GM18909 (cell line): ENCODE measurements around the gene ITFG1.
A peak's percentile ranks its signal among the peaks of the same experiment; 100 is the strongest.
"Not testable (repeated sequence)": the region's sequence is repeated elsewhere in the genome, so short reads cannot be mapped to it uniquely, and the experiment has no call there.

Experiments used
- ATAC-seq: cut with Tn5 transposase; IDR thresholded peaks from one replicate; pipeline ENCODE4 v1.9.1; 2021; ENCODE audit warnings: mild to moderate bottlenecking; ENCODE audit not compliant: unreplicated experiment, poor library complexity

Gene ITFG1

GRCh38 chr16:47475786-47476185, 14.9 kb upstream of the ITFG1 start:
- no peak for ATAC-seq

GRCh38 chr16:47473792-47474191, 12.9 kb upstream of the ITFG1 start:
- ATAC-seq, result no peak

GRCh38 chr16:47473004-47473403, 12.1 kb upstream of the ITFG1 start:
- not testable (repeated sequence) for ATAC-seq

DNA sequence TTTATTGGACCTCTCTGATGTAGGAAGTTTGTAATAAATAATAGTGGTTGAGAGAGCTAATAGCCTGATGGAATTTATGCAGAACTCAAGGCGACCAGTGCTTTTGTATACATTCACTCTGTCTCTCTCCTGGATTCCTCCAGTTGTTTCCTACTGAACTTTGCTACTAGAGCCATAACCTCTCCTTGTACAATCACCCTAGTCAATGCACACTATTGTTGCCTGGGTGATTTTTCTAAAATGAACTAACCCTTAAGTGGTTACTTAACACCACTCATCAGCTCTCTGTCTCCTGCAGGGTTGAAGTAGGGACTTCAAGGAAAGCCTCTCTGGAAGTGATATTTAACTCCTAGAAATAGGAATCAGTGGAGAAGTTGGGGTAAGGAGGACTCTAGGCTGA, 9.9 kb upstream of the ITFG1 start:
- ATAC-seq, result no peak

- ATAC-seq, result no peak
Observed at GRCh38 chr16:47470211-47470610, 9.3 kb upstream of the ITFG1 start.

- ATAC-seq, result no peak
Observed at GRCh38 chr16:47469227-47469626, 8.4 kb upstream of the ITFG1 start.

DNA sequence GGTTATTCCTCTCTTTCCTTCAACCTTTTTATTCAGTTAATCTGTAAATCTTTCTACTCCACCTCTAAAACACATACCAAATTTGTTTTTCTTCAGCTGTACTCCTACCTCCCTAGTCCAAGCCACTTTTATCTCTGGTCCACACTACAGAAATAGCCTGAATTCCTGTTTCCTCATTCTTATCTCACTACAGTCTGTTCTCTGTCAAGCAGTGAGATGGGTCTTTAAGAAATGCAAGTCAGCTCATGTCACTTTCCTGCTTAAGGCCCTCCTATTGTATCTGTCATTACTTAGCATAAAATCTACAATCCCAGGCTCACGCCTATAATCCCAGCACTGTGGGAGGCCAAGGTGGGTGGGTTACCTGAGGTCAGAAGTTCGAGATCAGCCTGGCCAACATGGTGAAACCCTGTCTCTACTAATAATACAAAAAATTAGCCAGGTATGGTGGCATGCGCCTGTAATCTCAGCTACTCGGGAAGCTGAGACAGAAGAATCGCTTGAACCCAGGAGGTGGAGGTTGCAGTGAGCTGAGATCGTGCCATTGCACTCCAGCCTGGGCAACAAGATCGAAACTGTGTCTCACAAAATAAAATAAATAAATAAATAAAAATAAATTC, 7.3 kb upstream of the ITFG1 start:
- not testable (repeated sequence) for ATAC-seq

- ATAC-seq, result no peak
Observed at GRCh38 chr16:47467501-47467900, 6.6 kb upstream of the ITFG1 start.

DNA sequence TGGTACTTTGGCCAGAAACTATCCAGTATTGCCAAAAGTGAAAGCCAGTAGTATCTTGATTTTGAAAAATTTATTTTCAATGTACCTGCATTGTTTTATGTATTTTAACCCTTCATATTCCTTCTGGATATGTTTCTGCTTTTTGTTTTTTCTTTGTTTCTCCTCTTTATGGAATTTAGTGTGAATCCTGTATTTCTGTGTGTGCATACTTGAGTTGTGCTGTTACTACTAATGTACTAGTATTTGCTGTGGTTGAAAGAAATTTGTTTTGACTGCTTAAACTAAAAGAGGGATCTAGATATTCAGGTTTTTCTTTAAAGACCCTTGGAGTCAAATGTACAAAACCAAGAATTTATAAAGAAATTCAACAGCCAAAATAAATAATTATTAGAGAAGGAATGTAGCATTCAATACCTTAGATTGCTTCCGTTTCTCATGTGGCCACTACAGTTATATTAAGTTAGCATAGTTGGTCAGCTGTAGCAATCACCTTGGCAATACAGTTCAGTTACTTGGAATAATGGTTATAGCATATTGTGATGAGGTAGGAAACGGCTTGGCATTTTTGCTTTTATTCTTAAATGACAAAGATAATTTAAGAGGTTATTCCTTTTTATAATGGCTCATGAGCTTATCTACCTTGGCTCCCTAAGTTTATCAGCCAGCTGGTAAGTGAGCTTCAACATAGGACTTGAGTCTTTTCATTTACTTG, 5.2 kb upstream of the ITFG1 start:
- no peak for ATAC-seq

GRCh38 chr16:47463771-47464624, 3.1 kb upstream of the ITFG1 start:
- ATAC-seq, result no peak

DNA sequence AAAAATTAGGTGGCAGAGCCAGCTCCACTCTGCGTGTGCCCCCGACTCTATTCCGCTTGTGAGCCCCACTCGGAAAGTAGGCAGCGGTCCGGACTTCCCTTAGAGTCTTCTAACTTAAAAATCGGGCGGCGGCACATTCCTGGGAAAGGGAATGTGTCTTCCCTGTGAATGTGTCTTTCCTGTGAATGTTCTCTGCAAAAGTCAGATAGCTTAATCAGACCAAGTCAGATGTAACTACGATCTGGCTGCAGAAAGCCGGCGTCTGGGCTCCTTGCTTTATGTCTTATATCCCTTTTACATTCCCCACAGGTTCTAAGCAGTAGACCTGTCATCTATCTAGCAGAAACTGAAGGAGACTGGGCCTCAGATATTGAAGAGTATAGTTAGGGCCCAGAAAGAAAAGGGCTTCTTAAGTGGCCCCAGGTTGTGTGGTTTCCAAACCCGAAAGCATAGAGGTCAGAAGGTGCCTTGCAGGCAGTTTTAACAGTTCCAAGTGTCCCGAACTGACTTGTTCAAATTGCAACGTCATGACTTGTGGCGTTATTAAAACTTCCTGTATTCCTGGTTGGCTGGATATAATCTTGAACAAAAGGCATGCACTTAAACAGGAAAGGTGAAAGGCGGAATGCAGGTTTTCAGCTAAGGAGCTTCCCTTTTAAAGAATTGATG, 869 bp upstream of the ITFG1 start:
- peak; percentile 36 for ATAC-seq

DNA sequence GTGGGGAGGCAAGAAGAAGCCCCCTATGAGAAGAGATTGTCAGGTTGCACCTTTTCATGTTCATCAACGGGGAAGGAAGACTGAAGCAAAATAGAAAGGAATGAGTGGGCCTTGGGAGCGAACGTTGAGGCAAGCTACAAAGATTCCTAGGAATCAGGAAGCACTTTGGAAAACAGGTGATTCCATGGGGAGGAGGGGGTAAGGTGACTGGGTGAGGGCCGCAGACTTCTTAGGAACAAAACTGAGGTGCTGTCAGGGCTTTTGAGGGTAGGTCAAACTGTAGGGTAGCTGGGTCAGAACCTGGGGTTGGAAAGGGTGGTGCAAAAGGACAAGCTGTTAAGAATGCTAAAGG, 528 bp downstream of the ITFG1 start:
- no peak for ATAC-seq

DNA sequence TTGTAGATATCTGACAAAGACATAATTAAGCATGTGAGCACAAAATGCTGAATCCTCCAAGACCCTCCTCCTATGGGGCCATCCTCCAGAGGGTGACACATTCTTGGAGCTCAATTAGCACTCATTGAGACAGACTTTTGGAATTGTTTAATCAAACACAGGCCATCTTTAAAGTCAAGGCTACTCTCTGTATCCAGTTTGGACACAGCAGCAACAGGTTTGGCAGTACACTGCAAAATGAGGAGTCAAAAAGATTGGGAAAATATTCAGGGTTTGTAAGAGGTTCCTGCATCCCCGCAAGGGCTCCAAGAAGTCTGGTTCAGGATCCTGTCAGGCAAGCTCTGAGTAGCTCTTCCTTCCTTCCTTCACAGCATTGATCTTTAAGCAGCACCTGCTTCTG, 1.3 kb downstream of the ITFG1 start:
- no peak for ATAC-seq

- no peak for ATAC-seq
Observed at GRCh38 chr16:47458331-47458730, 2.5 kb downstream of the ITFG1 start.

DNA sequence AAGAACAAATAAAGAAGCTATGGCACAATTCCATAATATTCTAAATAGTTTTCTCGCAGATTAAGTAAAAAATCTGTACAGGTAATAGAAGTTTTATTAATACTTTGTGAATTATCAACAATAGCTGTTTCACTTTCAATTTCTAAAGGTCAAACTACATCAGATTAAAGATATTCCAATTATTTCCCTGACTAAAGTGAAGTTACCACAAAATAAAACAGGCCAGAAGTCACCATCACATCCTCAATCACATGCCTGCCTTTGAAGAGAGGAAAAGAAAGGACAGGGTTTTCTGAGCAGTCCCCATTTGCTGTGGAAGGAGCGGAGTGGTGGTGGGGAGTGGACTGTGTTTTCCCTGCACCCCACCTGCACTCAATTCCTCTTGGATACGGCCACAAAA, 11.1 kb downstream of the ITFG1 start:
- ATAC-seq, result no peak

GRCh38 chr16:47448830-47449575, 11.9 kb downstream of the ITFG1 start:
- ATAC-seq, result no peak

GRCh38 chr16:47446431-47446830, 14.4 kb downstream of the ITFG1 start:
- no peak for ATAC-seq

GRCh38 chr16:47442884-47443283, 18.0 kb downstream of the ITFG1 start:
- not testable (repeated sequence) for ATAC-seq

DNA sequence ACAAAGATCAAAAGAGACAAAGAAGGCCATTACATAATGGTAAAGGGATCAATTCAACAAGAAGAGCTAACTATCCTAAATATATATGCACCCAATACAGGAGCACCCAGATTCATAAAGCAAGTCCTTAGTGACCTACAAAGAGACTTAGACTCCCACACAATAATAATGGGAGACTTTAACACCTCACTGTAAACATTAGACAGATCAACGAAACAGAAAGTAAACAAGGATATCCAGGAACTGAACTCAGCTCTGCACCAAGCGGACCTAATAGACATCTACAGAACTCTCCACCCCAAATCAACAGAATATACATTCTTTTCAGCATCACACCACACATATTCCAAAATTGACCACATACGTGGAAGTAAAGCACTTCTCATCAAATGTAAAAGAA, 20.8 kb downstream of the ITFG1 start:
- not testable (repeated sequence) for ATAC-seq

DNA sequence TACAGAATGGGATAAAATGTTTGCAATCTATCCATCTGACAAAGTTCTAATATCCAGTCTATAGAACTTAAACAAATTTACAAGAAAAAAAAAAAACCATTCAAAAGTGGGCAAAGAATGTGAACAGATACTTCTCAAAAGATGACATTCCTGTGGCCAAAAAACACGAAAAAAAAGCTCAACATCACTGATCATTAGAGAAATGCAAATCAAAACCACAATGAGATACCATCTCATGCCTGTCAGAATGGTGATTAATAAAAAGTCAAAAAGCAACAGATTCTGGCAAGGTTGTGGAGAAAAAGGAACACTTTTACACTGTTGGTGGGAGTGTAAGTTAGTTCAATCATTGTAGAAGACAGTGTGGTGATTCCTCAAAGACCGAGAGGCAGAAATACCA, 26.6 kb downstream of the ITFG1 start:
- ATAC-seq, result not testable (repeated sequence)
